GM18499 (cell line): Measurements from ENCODE around the gene GNL1.
"Not testable (repeated sequence)": the region's sequence is repeated elsewhere in the genome, so short reads cannot be mapped to it uniquely, and the experiment has no call there.

Experiments
- ATAC-seq: cut with Tn5 transposase; IDR thresholded peaks from one replicate; pipeline ENCODE4 v1.9.1; 2021; ENCODE audit warnings: moderate number of reproducible peaks; ENCODE audit not compliant: insufficient read depth, unreplicated experiment

GNL1 gene

GRCh38 chr6:30541515-30542403 lies 14.5 kb downstream of the GNL1 start:
- no peak for ATAC-seq

DNA sequence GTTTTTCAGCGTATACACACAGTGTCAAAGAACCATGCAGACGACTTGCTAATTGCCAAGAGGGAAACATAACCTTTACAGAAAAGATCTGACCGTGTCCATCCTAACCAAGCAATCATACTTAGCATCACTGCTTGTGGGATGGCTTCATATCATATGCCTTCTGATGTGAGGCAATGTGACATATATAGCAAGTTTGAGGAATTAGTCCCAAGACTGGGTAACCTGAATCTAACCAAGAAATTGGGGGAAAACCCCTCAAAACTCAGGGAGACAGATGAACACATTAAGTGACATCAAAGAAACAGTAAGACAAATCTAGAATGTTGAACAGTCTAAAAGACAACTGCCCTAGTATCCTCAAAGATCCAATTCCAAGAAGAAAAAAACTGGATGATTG lies 18.4 kb downstream of the GNL1 start:
- ATAC-seq: no peak

DNA sequence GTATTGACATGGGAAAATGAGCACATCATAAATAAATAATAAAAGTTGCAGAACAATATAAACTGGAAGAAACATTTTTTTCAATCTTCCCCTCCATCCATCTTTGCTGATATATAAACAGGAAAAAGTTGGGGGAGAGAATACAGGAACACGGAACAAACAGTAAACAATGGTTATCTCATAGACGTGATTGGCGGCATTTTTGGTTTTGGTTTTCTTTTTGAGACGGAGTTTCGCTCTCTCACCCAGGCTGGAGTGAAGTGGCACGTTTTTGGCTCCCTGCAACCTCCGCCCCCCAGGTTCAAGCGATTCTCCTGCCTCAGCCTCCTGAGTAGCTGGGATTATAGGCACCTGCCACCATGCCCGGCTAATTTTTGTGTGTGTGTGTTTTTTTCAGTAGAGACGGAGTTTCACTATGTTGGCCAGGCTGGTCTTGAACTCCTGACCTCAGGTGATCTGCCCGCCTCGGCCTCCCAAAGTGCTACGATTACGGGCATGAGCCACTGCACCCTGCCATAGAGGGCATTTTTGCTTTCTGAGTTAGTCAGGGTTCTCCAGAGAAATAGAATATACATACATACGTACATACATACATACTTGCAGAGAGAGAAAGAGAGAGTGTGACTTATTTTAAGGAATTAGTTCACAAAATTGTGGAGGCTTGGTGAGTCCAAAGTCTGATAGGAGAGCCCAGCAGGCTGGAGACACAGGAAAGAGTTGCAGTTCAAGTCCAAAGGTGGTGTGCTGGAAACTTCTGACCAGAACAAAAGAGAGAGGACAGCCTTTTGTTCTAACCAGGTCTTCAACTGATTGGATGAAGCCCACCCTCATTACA lies 22.6 kb downstream of the GNL1 start:
- ATAC-seq: no peak

GRCh38 chr6:30530014-30530413 lies 26.3 kb downstream of the GNL1 start:
- ATAC-seq: no peak

DNA sequence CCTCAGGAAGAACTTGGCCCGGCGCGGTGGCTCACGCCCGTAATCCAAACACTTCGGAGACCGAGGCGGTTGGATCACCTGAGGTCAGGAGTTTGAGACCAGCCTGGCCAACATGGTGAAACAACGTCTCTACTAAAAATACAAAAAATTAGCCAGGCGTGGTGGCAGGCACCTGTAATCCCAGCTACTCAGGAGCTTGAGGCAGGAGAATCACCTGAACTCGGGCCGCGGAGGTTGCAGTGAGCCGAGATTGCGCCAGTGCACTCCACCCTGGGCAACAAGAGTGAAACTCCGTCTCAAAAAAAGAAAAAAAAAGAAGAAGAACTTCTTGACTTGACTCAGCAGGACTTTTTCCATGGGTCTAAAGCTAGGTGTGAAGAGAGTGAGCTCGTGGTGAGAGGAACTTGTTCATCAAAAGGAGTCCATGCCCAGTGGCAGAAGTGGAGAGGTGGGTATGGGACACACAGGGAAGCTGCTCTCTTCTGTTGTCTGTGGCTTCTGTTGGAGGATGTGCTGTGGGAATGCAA lies 26.9 kb downstream of the GNL1 start:
- not testable (repeated sequence) for ATAC-seq

- not testable (repeated sequence) for ATAC-seq
Measured at GRCh38 chr6:30526444-30526843, 29.8 kb downstream of the GNL1 start.

DNA sequence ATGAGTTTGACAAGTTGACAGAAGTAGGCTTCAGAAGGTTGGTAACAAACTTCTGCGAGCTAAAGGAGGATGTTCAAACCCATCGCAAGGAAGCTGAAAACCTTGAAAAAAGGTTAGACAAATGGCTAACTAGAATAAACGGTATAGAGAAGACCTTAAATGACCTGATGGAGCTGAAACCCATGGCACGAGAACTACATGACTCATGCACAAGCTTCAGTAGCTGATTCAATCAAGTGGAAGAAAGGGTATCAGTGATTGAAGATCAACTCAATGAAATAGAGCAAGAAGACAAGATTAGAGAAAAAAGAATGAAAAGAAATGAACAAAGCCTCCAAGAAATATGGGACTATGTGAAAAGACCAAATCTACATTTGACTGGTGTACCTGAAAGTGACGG lies 34.3 kb downstream of the GNL1 start:
- not testable (repeated sequence) for ATAC-seq

DNA sequence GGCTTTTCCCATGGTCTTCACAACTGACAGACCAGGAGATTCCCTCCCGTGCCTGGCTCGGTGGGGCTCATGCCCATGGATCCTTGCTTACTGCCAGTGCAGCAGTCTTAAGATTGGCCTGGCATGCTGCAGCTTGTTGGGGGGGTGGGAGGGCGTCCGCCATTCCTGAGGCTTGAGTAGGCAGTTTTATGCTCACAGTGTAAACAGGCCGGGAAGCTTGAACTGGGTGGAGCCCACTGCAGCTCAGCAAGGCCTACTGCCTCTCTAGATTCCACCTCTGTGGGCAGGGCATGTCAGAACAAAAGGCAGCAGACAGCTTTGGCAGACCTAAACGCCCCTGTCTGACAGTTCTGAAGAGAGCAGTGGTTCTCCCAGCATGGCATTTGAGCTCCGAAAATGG lies 35.2 kb downstream of the GNL1 start:
- ATAC-seq: not testable (repeated sequence)

GRCh38 chr6:30520522-30520921 lies 35.8 kb downstream of the GNL1 start:
- ATAC-seq: no peak

- not testable (repeated sequence) for ATAC-seq
Measured at GRCh38 chr6:30518505-30519145, 37.7 kb downstream of the GNL1 start.

DNA sequence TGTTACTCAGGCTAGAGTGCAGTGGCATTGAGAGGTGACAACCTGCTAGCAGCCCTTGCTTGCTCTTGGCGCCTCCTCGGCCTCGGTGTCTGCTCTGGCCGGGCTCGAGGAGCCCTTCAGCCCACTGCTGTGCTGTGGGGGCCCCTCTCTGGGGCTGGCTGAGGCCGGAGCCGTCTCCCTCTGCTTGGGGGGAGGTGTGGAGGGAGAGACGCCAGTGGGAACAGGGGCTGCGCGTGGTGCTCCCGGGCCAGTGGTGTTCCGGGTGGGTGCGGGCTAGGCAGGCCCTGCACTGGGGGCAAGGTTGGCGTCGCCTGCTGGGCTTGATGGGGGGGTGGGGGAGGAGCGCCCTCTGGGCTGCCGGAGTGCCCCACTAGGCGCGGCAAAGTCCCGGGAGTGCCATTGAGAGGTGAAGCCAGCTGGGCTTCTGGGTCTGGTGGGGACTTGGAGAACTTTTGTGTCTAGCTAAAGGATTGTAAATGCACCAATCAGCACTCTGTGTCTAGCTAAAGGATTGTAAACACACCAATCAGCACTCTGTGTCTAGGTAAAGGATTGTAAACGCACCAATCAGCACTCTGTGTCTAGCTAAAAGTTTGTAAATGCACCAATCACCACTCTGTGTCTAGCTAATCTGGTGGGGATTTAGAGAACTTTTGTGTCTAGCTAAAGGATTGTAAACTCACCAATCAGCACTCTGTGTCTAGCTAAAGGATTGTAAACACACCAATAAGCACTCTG lies 38.4 kb downstream of the GNL1 start:
- not testable (repeated sequence) for ATAC-seq

- not testable (repeated sequence) for ATAC-seq
Measured at GRCh38 chr6:30516754-30517076, 39.6 kb downstream of the GNL1 start.

DNA sequence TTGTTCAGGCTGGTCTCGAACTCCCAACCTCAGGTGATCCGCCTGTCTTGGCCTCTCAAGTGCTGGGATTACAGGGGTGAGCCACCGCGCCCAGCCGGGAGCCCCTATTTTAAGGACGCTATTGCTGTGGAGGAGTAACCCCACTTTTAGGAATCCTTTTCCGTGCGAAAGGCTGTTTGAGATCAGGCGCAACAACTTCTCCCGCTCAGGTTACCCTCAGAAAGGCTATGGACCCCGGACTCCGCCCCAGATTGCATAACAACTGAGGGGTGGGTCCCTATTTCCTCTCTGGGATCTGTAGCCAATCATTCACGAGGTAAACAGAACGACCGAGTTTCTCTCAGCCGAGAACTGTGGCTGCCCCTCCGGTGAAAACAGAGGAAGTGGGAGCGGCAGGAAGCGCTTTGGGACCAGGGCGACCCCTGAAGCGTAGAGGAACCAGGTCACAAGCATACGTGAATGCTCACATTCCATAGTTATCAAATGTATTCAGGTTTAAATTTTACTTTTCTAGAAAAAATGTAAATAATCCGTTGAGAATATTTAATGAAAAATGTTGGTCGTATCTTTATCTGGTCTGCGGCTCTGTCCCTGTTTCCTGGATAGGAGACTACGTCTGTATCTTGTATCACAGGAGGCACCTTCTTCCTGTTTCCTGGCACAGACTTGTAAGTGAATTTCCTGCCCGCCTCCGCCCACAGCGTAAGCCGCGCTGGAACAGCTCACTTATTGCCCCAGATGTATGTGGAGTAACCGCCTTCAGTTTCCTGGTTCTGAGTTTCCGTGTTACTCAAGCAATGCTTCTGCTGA lies 40.1 kb downstream of the GNL1 start:
- ATAC-seq: no peak

DNA sequence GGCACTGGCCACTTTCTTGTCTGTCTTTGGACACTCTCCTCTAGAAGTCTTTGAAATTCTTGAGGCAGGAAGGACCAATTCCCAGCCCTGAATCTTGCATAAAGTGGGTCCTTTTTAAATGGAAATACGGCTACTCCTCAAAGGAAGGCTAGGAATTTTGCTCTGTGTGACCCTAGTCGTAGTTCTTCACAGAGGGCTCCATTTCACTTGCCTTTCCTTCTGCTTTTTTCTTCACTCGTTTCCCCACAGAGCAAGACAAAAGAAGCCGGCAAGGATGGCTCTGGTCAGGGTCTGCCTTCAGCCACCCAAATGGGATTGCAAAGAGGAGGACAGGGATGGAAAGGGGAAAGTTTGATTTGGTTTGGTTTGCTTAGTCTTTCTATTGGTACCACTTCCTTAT lies 41.2 kb downstream of the GNL1 start:
- no peak for ATAC-seq

DNA sequence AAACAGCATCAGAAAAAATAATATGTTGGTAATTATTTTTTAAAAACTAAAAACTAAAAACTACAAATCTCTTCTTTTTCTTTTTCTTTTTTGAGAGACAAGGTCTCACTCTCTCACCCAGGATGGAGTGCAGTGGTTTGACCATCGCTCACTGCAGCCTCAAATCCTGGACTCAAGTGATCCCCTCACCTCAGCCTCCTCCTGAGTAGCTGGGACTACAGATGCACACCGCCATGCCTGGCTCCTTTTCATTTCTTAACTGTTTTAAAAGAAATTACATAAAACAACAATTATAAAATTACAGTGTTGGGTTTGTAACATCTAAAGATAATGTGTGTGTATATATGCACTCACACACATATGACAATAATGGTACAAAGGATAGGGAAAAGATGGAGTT lies 42.8 kb downstream of the GNL1 start:
- no peak for ATAC-seq

- ATAC-seq: no peak
Measured at GRCh38 chr6:30511169-30511546, 45.1 kb downstream of the GNL1 start.

GRCh38 chr6:30510419-30511168 lies 45.7 kb downstream of the GNL1 start:
- ATAC-seq: no peak

- peak; percentile 40 for ATAC-seq
Measured at GRCh38 chr6:30508890-30509736, 47.2 kb downstream of the GNL1 start.
